ENCODE measurements around the gene MYH7.

DNA sequence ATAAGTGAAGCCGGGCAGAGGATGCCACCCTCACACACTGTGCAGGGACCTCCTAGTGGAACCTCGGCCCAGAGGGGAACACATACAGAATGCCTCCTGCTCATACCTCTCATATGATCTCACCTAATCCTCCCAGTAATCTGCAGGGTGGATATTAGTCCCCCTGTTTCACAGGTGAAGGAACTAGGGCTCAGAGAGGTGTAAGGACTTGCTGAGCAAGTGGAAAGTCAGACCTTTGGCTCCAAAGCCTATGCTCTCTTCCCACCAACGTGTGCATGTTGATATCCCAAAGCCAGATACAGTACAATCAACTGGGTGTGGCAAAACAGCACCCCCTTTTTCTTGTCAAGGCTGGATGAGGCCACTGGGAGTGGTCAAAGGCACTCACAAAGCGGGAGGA lies 31.6 kb downstream of the MYH7 start:
- TF ChIP-seq CTCF (conservative IDR thresholded peaks at IDR 0.05; ENCODE audit: low read depth, low read length), result no peak
- TF ChIP-seq POLR2A (IDR thresholded peaks at IDR 0.05; ENCODE audit: low read depth, low read length), result no peak
